ENCODE measurements around the gene COL8A2. TPM values are rescaled to one million over a fixed set of nuclear protein-coding genes. Genes with fewer than 3 reads are reported as not detected.

Gene COL8A2
- polyA plus RNA-seq, 1 experiment, result 6.8 TPM

- no peaks in the 10 kb centered on the region for H3K27me3 ChIP-seq (ENCODE audit: control insufficient read depth, insufficient read depth, low read length)
- H3K36me3 ChIP-seq (ENCODE audit: control insufficient read depth, insufficient read depth, low read length), result peaks cover 5% of the 10 kb centered on the region
- TF ChIP-seq CTCF (IDR thresholded peaks at IDR 0.05; ENCODE audit: insufficient read depth, low read depth, low read length), result no peak
- H3K4me3 ChIP-seq (ENCODE audit: low read depth, low read length), result no peak overlapping the region
- POLR2A ChIA-PET, result no interaction called here
- CTCF ChIA-PET, result no interaction called here
- no peak for DNase-seq (ENCODE audit: low read depth)
These were observed 17.1 kb upstream of the COL8A2 start for GRCh38 chr1:36142121-36142520.

GRCh38 chr1:36139521-36139920, 14.5 kb upstream of the COL8A2 start:
- Histone ChIP-seq H3K27me3 (ENCODE audit: control insufficient read depth, insufficient read depth, low read length) (no peaks in the 10 kb centered on the region), H3K4me3 (ENCODE audit: low read depth, low read length) (no peak overlapping the region), H3K36me3 (ENCODE audit: control insufficient read depth, insufficient read depth, low read length) (peaks cover 5% of the 10 kb centered on the region)
- CTCF ChIA-PET, result interaction anchor here (1.3 to 7.2 kb wide), 3 partner anchors 11 to 146 kb away, joined by 3 to 72 read pairs (median 3); partner anchors contain the start of gene TRAPPC3
- DNase-seq (ENCODE audit: low read depth), result no peak
- TF ChIP-seq CTCF (IDR thresholded peaks at IDR 0.05; ENCODE audit: insufficient read depth, low read depth, low read length), result no peak
- POLR2A ChIA-PET, result no interaction called here

- peaks cover 5% of the 10 kb centered on the region for H3K36me3 ChIP-seq (ENCODE audit: control insufficient read depth, insufficient read depth, low read length)
- H3K27me3 ChIP-seq (ENCODE audit: control insufficient read depth, insufficient read depth, low read length), result no peaks in the 10 kb centered on the region
- no peak overlapping the region for H3K4me3 ChIP-seq (ENCODE audit: low read depth, low read length)
- CTCF ChIA-PET, result interaction anchor here (5.4 to 12.1 kb wide), 3 partner anchors 12 to 52 kb away, joined by 53 to 382 read pairs (median 72); partner anchors contain the start of gene TRAPPC3
- no peak for TF ChIP-seq CTCF (IDR thresholded peaks at IDR 0.05; ENCODE audit: insufficient read depth, low read depth, low read length)
- POLR2A ChIA-PET, result no interaction called here
- no peak for DNase-seq (ENCODE audit: low read depth)
These were observed 12.8 kb upstream of the COL8A2 start for GRCh38 chr1:36137776-36138175.

GRCh38 chr1:36137226-36137625, 12.2 kb upstream of the COL8A2 start:
- ChIA-PET CTCF (interaction anchor here (0.6 to 12.1 kb wide), 6 partner anchors 13 to 207 kb away, joined by 3 to 382 read pairs (median 62); partner anchors contain the start of genes ADPRS and TRAPPC3), POLR2A (no interaction called here)
- TF ChIP-seq CTCF (IDR thresholded peaks at IDR 0.05; ENCODE audit: insufficient read depth, low read depth, low read length), result no peak

GRCh38 chr1:36136535-36136934, 11.5 kb upstream of the COL8A2 start:
- CTCF ChIA-PET, result interaction anchor here (0.6 to 12.1 kb wide), 6 partner anchors 14 to 206 kb away, joined by 3 to 382 read pairs (median 62); partner anchors contain the start of genes ADPRS and TRAPPC3
- Histone ChIP-seq H3K4me3 (ENCODE audit: low read depth, low read length) (no peak overlapping the region), H3K27me3 (ENCODE audit: control insufficient read depth, insufficient read depth, low read length) (no peaks in the 10 kb centered on the region), H3K36me3 (ENCODE audit: control insufficient read depth, insufficient read depth, low read length) (peaks cover 5% of the 10 kb centered on the region)
- TF ChIP-seq CTCF (IDR thresholded peaks at IDR 0.05; ENCODE audit: insufficient read depth, low read depth, low read length), result no peak
- POLR2A ChIA-PET, result no interaction called here
- peak; percentile 63 for DNase-seq (ENCODE audit: low read depth)

More at GRCh38 chr1:36137226-36137625, 12.2 kb upstream of the COL8A2 start:
- H3K36me3 ChIP-seq (ENCODE audit: control insufficient read depth, insufficient read depth, low read length), result peaks cover 5% of the 10 kb centered on the region
- DNase-seq (ENCODE audit: low read depth), result no peak
- H3K27me3 ChIP-seq (ENCODE audit: control insufficient read depth, insufficient read depth, low read length), result no peaks in the 10 kb centered on the region
- no peak overlapping the region for H3K4me3 ChIP-seq (ENCODE audit: low read depth, low read length)
